ENCODE data around the gene TNKS1BP1.

Gene TNKS1BP1

GRCh38 chr11:57255618-57256017 is 69.1 kb downstream of the TNKS1BP1 start:
- DNase-seq (ENCODE audit: low read depth): no peak

GRCh38 chr11:57254631-57255030 is 70.1 kb downstream of the TNKS1BP1 start:
- no peak for DNase-seq (ENCODE audit: low read depth)

GRCh38 chr11:57251491-57252104 is 73.2 kb downstream of the TNKS1BP1 start:
- DNase-seq (ENCODE audit: low read depth): no peak

GRCh38 chr11:57251037-57251436 is 73.7 kb downstream of the TNKS1BP1 start:
- DNase-seq (ENCODE audit: low read depth): no peak
